GM18498 (cell line): ENCODE data around the gene ACTR10.

Experiments
- ATAC-seq: cut with Tn5 transposase; IDR thresholded peaks from one replicate; pipeline ENCODE4 v1.9.1; 2021; ENCODE audit warnings: mild to moderate bottlenecking, moderate library complexity; ENCODE audit not compliant: unreplicated experiment

The ACTR10 gene

GRCh38 chr14:58199726-58200479, at the start of gene ACTR10:
TSS of gene ACTR10 (plus strand) at chr14:58200149. CDS start at chr14:58200218, 69 bp downstream.
- ATAC-seq, result peak; percentile 95

GRCh38 chr14:58150243-58150805, 49.6 kb upstream of the ACTR10 start:
- ATAC-seq, result no peak

GRCh38 chr14:58151133-58152013, 48.6 kb upstream of the ACTR10 start:
- peak; percentile 48 for ATAC-seq

GRCh38 chr14:58152014-58152857, 47.7 kb upstream of the ACTR10 start, which contains the start of gene ARMH4:
TSS of gene ARMH4 (minus strand) at chr14:58152213. CDS start at chr14:58139358, 12,855 bp downstream.
- ATAC-seq, result peak; percentile 99

- ATAC-seq, result no peak
Observed at GRCh38 chr14:58160561-58160960, 39.4 kb upstream of the ACTR10 start.

- ATAC-seq, result no peak
Observed at GRCh38 chr14:58166005-58166983, 33.7 kb upstream of the ACTR10 start.

- no peak for ATAC-seq
Observed at GRCh38 chr14:58167057-58167456, 32.9 kb upstream of the ACTR10 start.

- ATAC-seq, result no peak
Observed at GRCh38 chr14:58167891-58168290, 32.1 kb upstream of the ACTR10 start.

- peak; percentile 86 for ATAC-seq
Observed at GRCh38 chr14:58171090-58171489, 28.9 kb upstream of the ACTR10 start.

GRCh38 chr14:58177125-58177524, 22.8 kb upstream of the ACTR10 start:
- no peak for ATAC-seq

- ATAC-seq, result no peak
Observed at GRCh38 chr14:58189176-58189575, 10.8 kb upstream of the ACTR10 start.

GRCh38 chr14:58191763-58192601, 8.0 kb upstream of the ACTR10 start:
- ATAC-seq, result no peak

GRCh38 chr14:58193542-58193941, 6.4 kb upstream of the ACTR10 start:
- ATAC-seq, result no peak

- no peak for ATAC-seq
Observed at GRCh38 chr14:58196198-58196597, 3.8 kb upstream of the ACTR10 start.

GRCh38 chr14:58198086-58198485, 1.9 kb upstream of the ACTR10 start:
- no peak for ATAC-seq

- ATAC-seq, result peak; percentile 8
Observed at GRCh38 chr14:58200480-58200841, 512 bp downstream of the ACTR10 start.

- ATAC-seq, result no peak
Observed at GRCh38 chr14:58200846-58201245, 897 bp downstream of the ACTR10 start.

GRCh38 chr14:58213176-58213575, 13.2 kb downstream of the ACTR10 start:
- no peak for ATAC-seq
